CD14-positive monocyte (primary cell): ENCODE measurements around the gene SORBS1. TPM values are rescaled to one million over a fixed set of nuclear protein-coding genes. Genes with fewer than 3 reads are reported as not detected.

ENCODE experiments used
- DNase-seq, 3 donors: peaks; one replicate each; pipeline ENCODE4 v3.0.0-alpha.2; 2011 to 2022
- H2AFZ ChIP-seq: 2 replicates; pipeline ENCODE4 v1.6.0; 2012; ENCODE audit warnings: mild to moderate bottlenecking, low read depth, low read length, inconsistent platforms; ENCODE audit not compliant: insufficient read depth, poor library complexity, severe bottlenecking
- H3K27ac ChIP-seq, 2 donors: 1 replicate in 1 of 2; 2 replicates in 1 of 2; pipeline ENCODE4 v1.5.1; 2012 to 2013; ENCODE audit warnings: low read length in 2 of 2, control low read depth in 1 of 2, inconsistent platforms in 1 of 2, low read depth in 1 of 2, mild to moderate bottlenecking in 1 of 2
- H3K27me3 ChIP-seq, 2 donors: one replicate each; pipeline versions ENCODE4 v1.6.0 to v1.6.1; 2011 to 2013; ENCODE audit warnings: low read length in 2 of 2; ENCODE audit not compliant: control insufficient read depth in 2 of 2, insufficient read depth in 2 of 2
- H3K36me3 ChIP-seq, 2 donors: replicated peaks in 1 of 2; 1 replicate in 1 of 2; 2 replicates in 1 of 2; pipeline versions ENCODE4 v1.5.1 to v1.6.1; 2012 to 2013; ENCODE audit warnings: low read length in 2 of 2, control low read depth in 1 of 2, inconsistent platforms in 1 of 2, mild to moderate bottlenecking in 1 of 2; ENCODE audit not compliant: insufficient read depth in 2 of 2, control insufficient read depth in 1 of 2
- H3K4me1 ChIP-seq, 2 donors: 1 replicate in 1 of 2; 2 replicates in 1 of 2; pipeline versions ENCODE4 v1.5.1 to v1.6.1; 2012 to 2013; ENCODE audit warnings: low read length in 2 of 2, control low read depth in 1 of 2, inconsistent platforms in 1 of 2, mild to moderate bottlenecking in 1 of 2, moderate library complexity in 1 of 2; ENCODE audit not compliant: insufficient read depth in 2 of 2, control insufficient read depth in 1 of 2
- H3K4me2 ChIP-seq: replicated peaks from 2 replicates; pipeline ENCODE3; 2012; ENCODE audit warnings: low read length, moderate library complexity, mild to moderate bottlenecking; ENCODE audit not compliant: poor library complexity, severe bottlenecking; ENCODE audit errors: extremely low read depth
- H3K4me3 ChIP-seq, 3 experiments: fragments of 200-600 bp in 1 of 3; sonication (generic) in 1 of 3; replicated peaks in 1 of 3; 1 replicate in 2 of 3; 2 replicates in 1 of 3; pipeline ENCODE4 v1.5.1; 2011 to 2013; ENCODE audit warnings: low read length in 3 of 3, mild to moderate bottlenecking in 3 of 3, control low read depth in 2 of 3, low read depth in 2 of 3, inconsistent platforms in 1 of 3, moderate library complexity in 1 of 3
- H3K79me2 ChIP-seq: 2 replicates; pipeline ENCODE4 v1.6.0; 2012; ENCODE audit warnings: mild to moderate bottlenecking, control low read depth, inconsistent platforms, low read length, moderate library complexity; ENCODE audit not compliant: insufficient read depth
- H3K9ac ChIP-seq: 2 replicates; pipeline ENCODE4 v1.6.0; 2017; ENCODE audit warnings: low read length, mild to moderate bottlenecking; ENCODE audit not compliant: insufficient read depth, poor library complexity, severe bottlenecking
- H3K9me3 ChIP-seq, 2 donors: replicated peaks in 1 of 2; 1 replicate in 1 of 2; 2 replicates in 1 of 2; pipeline versions ENCODE4 v1.5.1 to v1.6.1; 2012 to 2013; ENCODE audit warnings: low read length in 2 of 2, control low read depth in 1 of 2; ENCODE audit not compliant: control insufficient read depth in 1 of 2, insufficient read depth in 1 of 2
- H4K20me1 ChIP-seq: 2 replicates; pipeline ENCODE4 v1.6.0; 2012; ENCODE audit warnings: mild to moderate bottlenecking, low read length, control low read depth, moderate library complexity; ENCODE audit not compliant: insufficient read depth
- H3K27ac Mint-ChIP-seq, 7 donors: one replicate each; pipeline ENCODE4 v1.8.0; 2020; ENCODE audit warnings: mild to moderate bottlenecking in 7 of 7, mixed read lengths in 7 of 7, moderate library complexity in 6 of 7, inconsistent platforms in 2 of 7
- H3K27me3 Mint-ChIP-seq, 3 donors: one replicate each; pipeline ENCODE4 v1.8.0; 2021 to 2022; ENCODE audit warnings: low read depth in 3 of 3, mild to moderate bottlenecking in 3 of 3, mixed read lengths in 3 of 3, moderate library complexity in 3 of 3, inconsistent platforms in 1 of 3
- H3K36me3 Mint-ChIP-seq, 2 donors: one replicate each; pipeline ENCODE4 v1.8.0; 2020; ENCODE audit warnings: mixed read lengths in 2 of 2, inconsistent platforms in 1 of 2, mild to moderate bottlenecking in 1 of 2
- H3K4me1 Mint-ChIP-seq: one replicate; pipeline ENCODE4 v1.8.0; 2020; ENCODE audit warnings: mild to moderate bottlenecking, mixed read lengths
- H3K4me3 Mint-ChIP-seq, 2 donors: one replicate each; pipeline ENCODE4 v1.8.0; 2020; ENCODE audit warnings: mild to moderate bottlenecking in 2 of 2, mixed read lengths in 2 of 2, moderate library complexity in 1 of 2
- H3K9me3 Mint-ChIP-seq, 7 donors: one replicate each; pipeline ENCODE4 v1.8.0; 2020 to 2022; ENCODE audit warnings: mixed read lengths in 7 of 7, mild to moderate bottlenecking in 6 of 7, moderate library complexity in 6 of 7, inconsistent platforms in 2 of 7
- CTCF ChIP-seq: fragments of 200-600 bp; IDR thresholded peaks from one replicate; pipeline ENCODE4 v1.8.0; 2022; ENCODE audit warnings: antibody characterized with exemption, mild to moderate bottlenecking
- WGBS: methylation state at CpG from one replicate; pipeline ENCODE4 v1.1.5; 2013; ENCODE audit warnings: missing lambda C conversion rate; ENCODE audit not compliant: insufficient coverage; 5-methylcytosine and 5-hydroxymethylcytosine counted together
- intact Hi-C, 2 donors: fragments of 100-400 bp; cut with micrococcal nuclease; formaldehyde crosslinking; loops; one replicate each; pipeline versions ENCODE4 v1.15.0 to v1.15.1; 2023
- polyA plus RNA-seq, 3 donors: library from polyadenylated mRNA; depleted of rRNA in 1 of 3; unstranded in 2 of 3; stranded (reverse) in 1 of 3; fragments of 300-500 nt in 2 of 3; fragments of >200 nt in 1 of 3; fragmentation: Illumina TruSeq in 2 of 3; gene quantifications; 1 replicate in 2 of 3; 2 replicates in 1 of 3; pipeline ENCODE4 v1.2.3, GENCODE V29; 2012 to 2021

Gene SORBS1
- polyA plus RNA-seq, 3 donors = 0.08 to 0.15 TPM; not detected in 1

GRCh38 chr10:95444792-95445191, 116.4 kb downstream of the SORBS1 start:
- WGBS = 98% methylated on average over 5 of the region's 5 CpGs
- no peaks in the 10 kb centered on the region for H3K36me3 Mint-ChIP-seq
- peaks cover 1 to 2% (median 2%) of the 10 kb centered on the region in 3 donors for H3K27me3 Mint-ChIP-seq

DNA sequence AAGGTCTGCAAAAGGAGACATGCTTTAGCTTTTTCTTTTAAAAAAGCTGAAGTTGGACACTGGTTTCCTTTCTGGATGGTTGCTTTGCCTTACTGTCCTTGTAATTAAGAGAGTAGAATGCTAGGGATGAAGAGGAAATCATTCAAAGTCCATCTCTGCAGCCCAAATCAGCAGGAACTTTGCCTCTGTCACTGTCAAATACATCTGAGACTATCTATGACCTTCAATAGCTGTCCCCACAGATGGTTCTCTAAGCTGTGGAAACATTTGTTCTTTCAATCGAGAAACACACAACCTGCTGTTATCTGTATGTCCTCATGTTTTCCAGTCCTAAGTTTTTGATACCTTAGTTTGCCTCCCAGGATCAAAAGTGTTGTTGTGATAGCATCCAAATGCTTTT, 117.5 kb downstream of the SORBS1 start:
- H3K9me3 Mint-ChIP-seq = no peaks in the 10 kb centered on the region
- Histone ChIP-seq H3K36me3 (no peaks in the 10 kb centered on the region), H3K4me1 (no peaks in the 10 kb centered on the region), H3K27me3 (no peaks in the 10 kb centered on the region), H3K9me3 (no peaks in the 10 kb centered on the region), H3K79me2 (no peaks in the 10 kb centered on the region), H2AFZ (no peak overlapping the region), H4K20me1 (no peaks in the 10 kb centered on the region), H3K4me3 (no peak overlapping the region), H3K9ac (no peak overlapping the region), H3K4me2 (no peak overlapping the region), H3K27ac (no peak overlapping the region)
- H3K4me3 Mint-ChIP-seq = no peak overlapping the region
- no peak for TF ChIP-seq CTCF
- no peak for DNase-seq
- H3K27me3 Mint-ChIP-seq = peaks cover 2% of the 10 kb centered on the region in 3 donors
- no peaks in the 10 kb centered on the region for H3K36me3 Mint-ChIP-seq
- WGBS = no CpG with 5 or more reads among the region's 1 CpG
- intact Hi-C loops = no loop called here
- no peak overlapping the region for H3K27ac Mint-ChIP-seq
- peaks cover 2% of the 10 kb centered on the region for H3K4me1 Mint-ChIP-seq

More at GRCh38 chr10:95444792-95445191, 116.4 kb downstream of the SORBS1 start:
- Mint-ChIP-seq H3K4me1 (peaks cover 2% of the 10 kb centered on the region), H3K27ac (no peak overlapping the region), H3K9me3 (peaks cover 0 to 2% (median 0%) of the 10 kb centered on the region in 7 donors), H3K4me3 (no peak overlapping the region)
- Histone ChIP-seq H3K4me2 (no peak overlapping the region), H3K4me1 (no peaks in the 10 kb centered on the region), H3K79me2 (no peaks in the 10 kb centered on the region), H3K27ac (no peak overlapping the region), H2AFZ (no peak overlapping the region), H3K36me3 (no peaks in the 10 kb centered on the region), H3K4me3 (no peak overlapping the region), H3K9ac (no peak overlapping the region), H3K9me3 (no peaks in the 10 kb centered on the region), H3K27me3 (no peaks in the 10 kb centered on the region), H4K20me1 (no peaks in the 10 kb centered on the region)
- intact Hi-C loops = loop anchor here in 1 of 2 donors (5.0 kb wide), 1 partner anchor 72 kb away; no protein-coding TSS in a partner anchor
- DNase-seq = no peak
- TF ChIP-seq CTCF = no peak
